GM12801 (cell line): ENCODE measurements around the gene TMEM108.

Experiments
- TF ChIP-seq, protein P1 (sequence below): IDR thresholded peaks from one replicate; pipeline ENCODE4 v1.5.1; 2011; ENCODE audit warnings: control low read depth; ENCODE audit not compliant: insufficient read length; ENCODE audit errors: extremely low read depth

The TMEM108 gene

DNA sequence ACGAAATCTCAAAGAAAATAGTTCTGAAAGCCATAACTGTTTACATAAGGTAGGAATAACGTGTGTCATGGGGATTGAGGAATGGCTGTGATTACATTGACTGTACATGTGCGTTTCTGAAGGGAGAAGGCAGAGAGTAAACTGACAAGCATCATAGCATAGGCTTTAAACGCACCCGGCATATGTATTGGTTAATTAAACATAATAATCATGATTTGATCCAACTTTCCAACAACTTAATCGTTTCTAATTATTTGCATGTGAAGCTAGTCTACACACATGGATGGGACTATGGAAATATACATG, 3.3 kb downstream of the TMEM108 start:
- TF ChIP-seq, protein P1, sequence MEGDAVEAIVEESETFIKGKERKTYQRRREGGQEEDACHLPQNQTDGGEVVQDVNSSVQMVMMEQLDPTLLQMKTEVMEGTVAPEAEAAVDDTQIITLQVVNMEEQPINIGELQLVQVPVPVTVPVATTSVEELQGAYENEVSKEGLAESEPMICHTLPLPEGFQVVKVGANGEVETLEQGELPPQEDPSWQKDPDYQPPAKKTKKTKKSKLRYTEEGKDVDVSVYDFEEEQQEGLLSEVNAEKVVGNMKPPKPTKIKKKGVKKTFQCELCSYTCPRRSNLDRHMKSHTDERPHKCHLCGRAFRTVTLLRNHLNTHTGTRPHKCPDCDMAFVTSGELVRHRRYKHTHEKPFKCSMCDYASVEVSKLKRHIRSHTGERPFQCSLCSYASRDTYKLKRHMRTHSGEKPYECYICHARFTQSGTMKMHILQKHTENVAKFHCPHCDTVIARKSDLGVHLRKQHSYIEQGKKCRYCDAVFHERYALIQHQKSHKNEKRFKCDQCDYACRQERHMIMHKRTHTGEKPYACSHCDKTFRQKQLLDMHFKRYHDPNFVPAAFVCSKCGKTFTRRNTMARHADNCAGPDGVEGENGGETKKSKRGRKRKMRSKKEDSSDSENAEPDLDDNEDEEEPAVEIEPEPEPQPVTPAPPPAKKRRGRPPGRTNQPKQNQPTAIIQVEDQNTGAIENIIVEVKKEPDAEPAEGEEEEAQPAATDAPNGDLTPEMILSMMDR: no peak

DNA sequence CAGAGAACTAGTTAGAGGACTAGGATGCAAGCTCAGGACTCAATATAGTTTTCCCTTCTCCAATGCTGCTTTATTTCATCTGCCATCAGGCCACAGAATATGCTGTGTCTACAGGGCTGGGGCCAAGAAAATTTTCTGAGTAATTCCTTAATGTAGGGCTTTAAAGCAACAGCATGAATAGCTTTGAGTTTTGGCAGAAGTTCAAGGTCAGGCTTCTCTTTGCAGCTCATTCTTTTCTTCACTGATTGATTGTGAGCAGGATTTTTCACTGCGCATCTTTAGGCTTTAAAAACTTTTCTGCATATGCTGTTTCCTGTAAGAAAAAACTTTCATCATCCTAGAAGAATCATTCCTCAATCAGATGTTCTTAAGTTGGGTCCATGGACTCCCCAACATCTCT, 4.6 kb downstream of the TMEM108 start:
- TF ChIP-seq, protein P1: no peak

DNA sequence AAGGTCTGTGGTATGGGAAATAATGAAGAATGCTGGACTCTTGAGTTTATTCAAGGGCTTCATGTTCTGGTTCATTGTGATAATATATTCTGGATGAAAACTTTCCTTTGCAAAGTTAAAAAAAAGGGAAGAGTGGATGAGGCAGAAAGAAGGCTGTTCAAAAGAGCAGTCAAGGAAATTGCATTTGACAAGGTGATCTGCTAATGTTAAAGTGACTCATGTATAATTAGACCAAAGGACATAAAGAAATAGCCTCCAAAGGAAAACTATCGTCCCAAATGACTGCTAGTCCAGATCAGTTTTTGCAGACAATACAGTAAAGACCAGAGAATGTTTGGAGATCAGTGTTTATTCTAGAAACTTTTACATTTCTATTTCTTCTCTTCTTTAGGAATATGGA, 9.8 kb downstream of the TMEM108 start:
- TF ChIP-seq, protein P1: no peak

DNA sequence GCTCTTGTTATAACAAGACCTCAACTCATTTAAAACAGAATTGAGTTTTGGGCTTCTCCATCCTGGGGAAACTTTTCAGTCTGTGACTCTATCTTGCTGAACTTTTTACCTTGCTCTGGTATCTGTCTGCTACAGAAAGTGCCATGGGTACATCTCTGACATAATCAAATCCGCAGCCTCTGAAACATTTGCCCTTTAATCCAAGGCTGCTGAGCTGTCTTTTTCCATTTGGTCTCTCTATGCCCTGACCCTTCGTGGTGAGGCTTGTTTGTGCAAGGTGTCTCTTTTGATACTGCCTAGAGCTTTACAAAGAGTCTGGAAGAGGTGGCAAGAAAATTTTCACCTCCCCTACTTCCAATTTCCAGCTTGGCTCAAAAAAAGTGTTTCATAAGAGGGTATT, 11.3 kb downstream of the TMEM108 start:
- TF ChIP-seq, protein P1: no peak

DNA sequence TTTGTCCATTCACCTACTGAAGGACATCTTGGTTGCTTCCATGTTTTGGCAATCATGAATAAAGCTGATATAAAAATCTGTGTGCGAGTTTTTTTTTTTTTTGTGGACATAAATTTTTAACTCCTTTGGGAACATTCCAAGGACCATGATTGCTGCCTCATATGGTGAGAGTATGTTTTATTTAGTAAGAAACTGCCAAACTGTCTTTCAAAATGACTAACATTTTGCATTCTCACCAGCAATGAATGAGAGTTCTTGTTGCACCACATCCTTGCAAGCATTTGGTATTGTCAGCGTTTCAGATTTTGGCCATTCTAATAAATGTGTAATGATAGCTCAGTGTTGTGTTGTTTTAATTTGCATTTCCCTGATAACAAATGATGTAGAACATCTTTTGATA, 12.7 kb downstream of the TMEM108 start:
- TF ChIP-seq, protein P1: no peak

DNA sequence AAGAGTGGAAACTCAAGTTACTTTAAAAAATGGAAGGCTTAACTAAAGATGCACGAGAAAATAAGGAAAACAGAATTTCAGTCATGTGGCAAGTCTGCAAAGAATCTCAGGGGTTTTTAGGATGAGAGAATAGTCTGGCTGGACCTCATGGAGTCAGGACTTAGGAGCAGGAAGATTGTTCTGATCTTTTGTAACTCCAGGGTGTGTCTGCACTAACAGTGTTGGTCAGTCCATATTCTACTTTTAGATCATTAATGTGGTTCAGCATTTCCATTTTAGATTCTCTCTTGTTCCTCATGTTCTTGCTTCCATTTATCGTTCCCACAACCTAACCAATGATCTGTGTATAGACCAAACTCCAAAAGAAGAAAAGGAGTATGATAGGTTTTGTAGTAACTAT, 15.3 kb downstream of the TMEM108 start:
- TF ChIP-seq, protein P1: no peak

DNA sequence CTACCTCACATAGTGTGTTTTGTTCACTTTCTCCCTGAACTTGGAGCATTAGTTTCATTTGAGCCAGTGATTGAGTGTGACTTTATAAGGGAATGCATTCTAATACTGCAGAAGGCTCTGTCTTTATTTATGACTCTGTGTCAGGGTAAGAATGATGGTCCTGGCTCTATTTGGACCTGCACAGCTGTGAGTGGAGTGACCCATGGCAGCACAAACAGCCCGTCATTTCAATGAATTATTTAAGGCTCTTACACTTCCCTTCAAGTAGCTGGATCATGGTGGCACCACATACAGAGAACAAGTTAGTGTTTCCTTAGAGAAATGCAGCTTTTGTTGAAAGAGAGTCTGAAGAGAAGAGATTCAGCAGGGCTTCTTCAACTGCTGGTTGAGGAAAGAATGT, 16.4 kb downstream of the TMEM108 start:
- TF ChIP-seq, protein P1: no peak

DNA sequence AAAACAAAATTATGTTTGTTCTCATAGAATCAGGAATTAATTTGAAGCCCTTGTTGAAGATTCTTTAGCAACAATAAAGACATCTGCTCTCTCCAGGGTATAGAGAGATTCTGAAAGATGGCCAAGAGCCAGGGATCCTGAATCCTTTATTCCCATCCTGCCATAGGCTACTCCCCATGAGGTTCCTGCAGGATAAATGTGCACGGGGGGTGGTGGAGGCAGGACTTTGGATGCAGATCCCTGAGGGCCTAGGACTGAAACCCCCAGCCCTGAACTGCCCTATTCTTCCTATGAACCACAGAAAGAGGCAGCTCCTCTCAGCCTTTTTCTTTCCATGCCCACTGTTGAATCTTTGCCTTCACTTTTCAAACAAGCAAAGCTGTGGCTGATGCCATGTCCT, 17.1 kb downstream of the TMEM108 start:
- TF ChIP-seq, protein P1: no peak
